HG02970 (cell line): Measurements from ENCODE around the gene UROS.

ENCODE experiments used
- ATAC-seq: cut with Tn5 transposase; IDR thresholded peaks from one replicate; pipeline ENCODE4 v1.9.1; 2021; ENCODE audit warnings: mild to moderate bottlenecking, moderate library complexity, moderate number of reproducible peaks; ENCODE audit not compliant: unreplicated experiment, low FRiP score

UROS gene

GRCh38 chr10:125822878-125823662 lies at the start of gene UROS, which contains the start of gene BCCIP:
Gene UROS, minus strand, starts transcription at chr10:125823258. Its CDS starts 6,759 bp downstream, at chr10:125816499.
Gene BCCIP, plus strand, starts transcription at chr10:125823546. Its CDS starts 12 bp downstream, at chr10:125823558.
- peak; percentile 86 for ATAC-seq

- ATAC-seq: no peak
These were observed 48.3 kb upstream of the UROS start for GRCh38 chr10:125871338-125871737.

GRCh38 chr10:125868372-125868975 lies 45.4 kb upstream of the UROS start:
- ATAC-seq: no peak

GRCh38 chr10:125866421-125867029 lies 43.5 kb upstream of the UROS start:
- ATAC-seq: no peak

GRCh38 chr10:125865120-125865519 lies 42.1 kb upstream of the UROS start:
- no peak for ATAC-seq

GRCh38 chr10:125859128-125859817 lies 36.2 kb upstream of the UROS start:
- no peak for ATAC-seq

- ATAC-seq: no peak
These were observed 34.2 kb upstream of the UROS start for GRCh38 chr10:125857185-125857760.

GRCh38 chr10:125852487-125852886 lies 29.4 kb upstream of the UROS start:
- no peak for ATAC-seq

- ATAC-seq: no peak
These were observed 28.0 kb upstream of the UROS start for GRCh38 chr10:125850766-125851731.

GRCh38 chr10:125849448-125849847 lies 26.4 kb upstream of the UROS start:
- ATAC-seq: no peak

GRCh38 chr10:125848857-125849256 lies 25.8 kb upstream of the UROS start:
- no peak for ATAC-seq

GRCh38 chr10:125848371-125848770 lies 25.3 kb upstream of the UROS start:
- ATAC-seq: no peak

GRCh38 chr10:125846894-125847293 lies 23.8 kb upstream of the UROS start:
- ATAC-seq: no peak

- no peak for ATAC-seq
These were observed 22.6 kb upstream of the UROS start for GRCh38 chr10:125845617-125846016.

GRCh38 chr10:125844751-125845221 lies 21.7 kb upstream of the UROS start:
- ATAC-seq: no peak

- ATAC-seq: no peak
These were observed 20.7 kb upstream of the UROS start for GRCh38 chr10:125843603-125844329.

GRCh38 chr10:125840955-125841354 lies 17.9 kb upstream of the UROS start:
- no peak for ATAC-seq

- no peak for ATAC-seq
These were observed 17.3 kb upstream of the UROS start for GRCh38 chr10:125840406-125840805.
